ENCODE measurements around the gene NRARP.

GRCh38 chr9:137278061-137278701 is 23.9 kb downstream of the NRARP start:
- TF ChIP-seq, protein P1, sequence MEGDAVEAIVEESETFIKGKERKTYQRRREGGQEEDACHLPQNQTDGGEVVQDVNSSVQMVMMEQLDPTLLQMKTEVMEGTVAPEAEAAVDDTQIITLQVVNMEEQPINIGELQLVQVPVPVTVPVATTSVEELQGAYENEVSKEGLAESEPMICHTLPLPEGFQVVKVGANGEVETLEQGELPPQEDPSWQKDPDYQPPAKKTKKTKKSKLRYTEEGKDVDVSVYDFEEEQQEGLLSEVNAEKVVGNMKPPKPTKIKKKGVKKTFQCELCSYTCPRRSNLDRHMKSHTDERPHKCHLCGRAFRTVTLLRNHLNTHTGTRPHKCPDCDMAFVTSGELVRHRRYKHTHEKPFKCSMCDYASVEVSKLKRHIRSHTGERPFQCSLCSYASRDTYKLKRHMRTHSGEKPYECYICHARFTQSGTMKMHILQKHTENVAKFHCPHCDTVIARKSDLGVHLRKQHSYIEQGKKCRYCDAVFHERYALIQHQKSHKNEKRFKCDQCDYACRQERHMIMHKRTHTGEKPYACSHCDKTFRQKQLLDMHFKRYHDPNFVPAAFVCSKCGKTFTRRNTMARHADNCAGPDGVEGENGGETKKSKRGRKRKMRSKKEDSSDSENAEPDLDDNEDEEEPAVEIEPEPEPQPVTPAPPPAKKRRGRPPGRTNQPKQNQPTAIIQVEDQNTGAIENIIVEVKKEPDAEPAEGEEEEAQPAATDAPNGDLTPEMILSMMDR (IDR thresholded peaks at IDR 0.05; ENCODE audit: low read length) = no peak
- no peak for TF ChIP-seq EZH2 (optimal IDR thresholded peaks at IDR 0.05; ENCODE audit: low read depth, low read length)
